ENCODE data around the gene GID4. TPM values are rescaled to one million over a fixed set of nuclear protein-coding genes. Genes with fewer than 3 reads are reported as not detected.

GID4 gene
- total RNA-seq, 1 experiment from 2014 or later = 11.4 TPM

- Histone ChIP-seq H2BK20ac (ENCODE audit: low read depth, low read length, poor library complexity, severe bottlenecking) (no peak overlapping the region), H2AK5ac (ENCODE audit: insufficient read length, low read length) (no peak overlapping the region), H3K4me2 (ENCODE audit: insufficient read depth, insufficient read length, low read length) (no peak overlapping the region), H3K23me2 (ENCODE audit: insufficient read length, low read depth, low read length, poor library complexity, severe bottlenecking) (no peaks in the 10 kb centered on the region), H3K23ac (ENCODE audit: insufficient read length, low read depth, low read length) (no peak overlapping the region), H3K4ac (ENCODE audit: low read depth, low read length) (no peak overlapping the region), H3T11ph (ENCODE audit: low read length) (no peak overlapping the region), H4K8ac (replicated peaks; ENCODE audit: insufficient read length, low read depth, low read length) (no peak overlapping the region), H4K91ac (ENCODE audit: insufficient read length, low read depth, low read length) (no peak overlapping the region), H3K27ac (ENCODE audit: insufficient read length, low read depth, low read length) (no peak overlapping the region), H3K56ac (ENCODE audit: insufficient read length, low read depth, low read length) (no peak overlapping the region), H3K4me1 (ENCODE audit: insufficient read depth, low read length) (no peaks in the 10 kb centered on the region), H2BK5ac (ENCODE audit: insufficient read length, low read length) (no peak overlapping the region), H3K27me3 (ENCODE audit: insufficient read depth, low read length) (no peaks in the 10 kb centered on the region), H3K18ac (ENCODE audit: insufficient read length, low read depth, low read length) (no peak overlapping the region), H3K79me2 (ENCODE audit: insufficient read depth, low read length) (no peaks in the 10 kb centered on the region), H2BK12ac (ENCODE audit: insufficient read length, low read depth, low read length) (no peak overlapping the region), H3K14ac (ENCODE audit: insufficient read depth, low read length) (no peak overlapping the region), H2AFZ (ENCODE audit: low read length) (no peak overlapping the region), H2BK120ac (ENCODE audit: low read depth, low read length, poor library complexity, severe bottlenecking) (no peak overlapping the region), H4K20me1 (ENCODE audit: control insufficient read depth, insufficient read depth, insufficient read length) (no peaks in the 10 kb centered on the region), H3K9ac (ENCODE audit: extremely low read depth, insufficient read length, low read length) (no peak overlapping the region), H3K9me3 (ENCODE audit: control insufficient read depth, low read depth, low read length) (no peaks in the 10 kb centered on the region), H3K79me1 (ENCODE audit: insufficient read depth, low read depth, low read length, poor library complexity, severe bottlenecking) (no peaks in the 10 kb centered on the region), H4K5ac (ENCODE audit: insufficient read length, low read depth, low read length) (no peak overlapping the region), H2BK15ac (ENCODE audit: low read depth, low read length) (no peak overlapping the region)
- H3K9me3 Mint-ChIP-seq = no peaks in the 10 kb centered on the region
- DNase-seq = no peak
- no peak overlapping the region for H3K4me3 Mint-ChIP-seq
- H3K36me3 Mint-ChIP-seq (ENCODE audit: insufficient read depth in 1 of 3, low read depth in 3 of 3) = peaks cover 0 to 8% (median 4%) of the 10 kb centered on the region in 3 experiments; a peak in 1 of 7 replicates
- no peak overlapping the region for H3K27ac Mint-ChIP-seq
- no CpG with 5 or more reads among the region's 6 CpGs for WGBS (ENCODE audit: extremely low coverage, insufficient read length, low lambda C conversion rate)
- no peaks in the 10 kb centered on the region for H3K27me3 Mint-ChIP-seq (ENCODE audit: low read depth)
- H3K4me1 Mint-ChIP-seq = peaks cover 9 to 10% of the 10 kb centered on the region in 2 experiments
- no peak for TF ChIP-seq CTCF (conservative IDR thresholded peaks at IDR 0.05)
Measured at GRCh38 chr17:18020971-18021370, 18.2 kb upstream of the GID4 start.
